Measurements from ENCODE around the gene BTF3.
"Not testable (repeated sequence)": the region's sequence is repeated elsewhere in the genome, so short reads cannot be mapped to it uniquely, and the experiment has no call there.

BTF3 gene

GRCh38 chr5:73468638-73469037, 29.6 kb upstream of the BTF3 start:
- H3K36me3 ChIP-seq (ENCODE audit: control insufficient read depth, insufficient read depth, low read length); H3K4me1 ChIP-seq (ENCODE audit: control insufficient read depth, insufficient read depth, low read length); H3K4me3 ChIP-seq (ENCODE audit: low read length); H3K27ac ChIP-seq (ENCODE audit: low read depth, low read length); H3K9ac ChIP-seq (ENCODE audit: low read length); H3K27me3 ChIP-seq (ENCODE audit: control insufficient read depth, insufficient read depth, low read length): not testable (repeated sequence)

GRCh38 chr5:73469878-73470277, 28.4 kb upstream of the BTF3 start:
- peaks cover 3% of the 10 kb centered on the region for H3K27me3 ChIP-seq (ENCODE audit: control insufficient read depth, insufficient read depth, low read length)
- no peak overlapping the region for H3K4me3 ChIP-seq (ENCODE audit: low read length)
- no peaks in the 10 kb centered on the region for H3K4me1 ChIP-seq (ENCODE audit: control insufficient read depth, insufficient read depth, low read length)
- H3K27ac ChIP-seq (ENCODE audit: low read depth, low read length), result no peak overlapping the region
- no peak overlapping the region for H3K9ac ChIP-seq (ENCODE audit: low read length)
- H3K36me3 ChIP-seq (ENCODE audit: control insufficient read depth, insufficient read depth, low read length), result no peaks in the 10 kb centered on the region

GRCh38 chr5:73471654-73472053, 26.6 kb upstream of the BTF3 start:
- H3K4me3 ChIP-seq (ENCODE audit: low read length), result no peak overlapping the region
- H3K36me3 ChIP-seq (ENCODE audit: control insufficient read depth, insufficient read depth, low read length), result no peaks in the 10 kb centered on the region
- H3K27ac ChIP-seq (ENCODE audit: low read depth, low read length), result no peak overlapping the region
- no peaks in the 10 kb centered on the region for H3K4me1 ChIP-seq (ENCODE audit: control insufficient read depth, insufficient read depth, low read length)
- H3K27me3 ChIP-seq (ENCODE audit: control insufficient read depth, insufficient read depth, low read length), result peaks cover 3% of the 10 kb centered on the region
- no peak overlapping the region for H3K9ac ChIP-seq (ENCODE audit: low read length)

GRCh38 chr5:73472116-73472515, 26.1 kb upstream of the BTF3 start:
- Histone ChIP-seq H3K27me3 (ENCODE audit: control insufficient read depth, insufficient read depth, low read length) (peaks cover 3% of the 10 kb centered on the region), H3K27ac (ENCODE audit: low read depth, low read length) (no peak overlapping the region), H3K4me3 (ENCODE audit: low read length) (no peak overlapping the region), H3K36me3 (ENCODE audit: control insufficient read depth, insufficient read depth, low read length) (no peaks in the 10 kb centered on the region), H3K9ac (ENCODE audit: low read length) (no peak overlapping the region), H3K4me1 (ENCODE audit: control insufficient read depth, insufficient read depth, low read length) (no peaks in the 10 kb centered on the region)

GRCh38 chr5:73480500-73480899, 17.7 kb upstream of the BTF3 start:
- Histone ChIP-seq H3K9ac (ENCODE audit: low read length) (no peak overlapping the region), H3K27me3 (ENCODE audit: control insufficient read depth, insufficient read depth, low read length) (no peaks in the 10 kb centered on the region), H3K27ac (ENCODE audit: low read depth, low read length) (no peak overlapping the region), H3K4me3 (ENCODE audit: low read length) (no peak overlapping the region), H3K4me1 (ENCODE audit: control insufficient read depth, insufficient read depth, low read length) (no peaks in the 10 kb centered on the region), H3K36me3 (ENCODE audit: control insufficient read depth, insufficient read depth, low read length) (no peaks in the 10 kb centered on the region)

GRCh38 chr5:73482383-73483136, 15.7 kb upstream of the BTF3 start:
- H3K9ac ChIP-seq (ENCODE audit: low read length), result no peak overlapping the region
- H3K27me3 ChIP-seq (ENCODE audit: control insufficient read depth, insufficient read depth, low read length), result no peaks in the 10 kb centered on the region
- H3K4me1 ChIP-seq (ENCODE audit: control insufficient read depth, insufficient read depth, low read length), result no peaks in the 10 kb centered on the region
- no peaks in the 10 kb centered on the region for H3K36me3 ChIP-seq (ENCODE audit: control insufficient read depth, insufficient read depth, low read length)
- no peak overlapping the region for H3K27ac ChIP-seq (ENCODE audit: low read depth, low read length)
- H3K4me3 ChIP-seq (ENCODE audit: low read length), result no peak overlapping the region

GRCh38 chr5:73483676-73484075, 14.6 kb upstream of the BTF3 start:
- Histone ChIP-seq H3K9ac (ENCODE audit: low read length) (no peak overlapping the region), H3K27me3 (ENCODE audit: control insufficient read depth, insufficient read depth, low read length) (no peaks in the 10 kb centered on the region), H3K36me3 (ENCODE audit: control insufficient read depth, insufficient read depth, low read length) (no peaks in the 10 kb centered on the region), H3K4me3 (ENCODE audit: low read length) (no peak overlapping the region), H3K27ac (ENCODE audit: low read depth, low read length) (no peak overlapping the region), H3K4me1 (ENCODE audit: control insufficient read depth, insufficient read depth, low read length) (no peaks in the 10 kb centered on the region)

- H3K36me3 ChIP-seq (ENCODE audit: control insufficient read depth, insufficient read depth, low read length), result no peaks in the 10 kb centered on the region
- H3K27me3 ChIP-seq (ENCODE audit: control insufficient read depth, insufficient read depth, low read length), result no peaks in the 10 kb centered on the region
Measured at GRCh38 chr5:73484511-73484910, 13.7 kb upstream of the BTF3 start.

GRCh38 chr5:73485715-73486114, 12.5 kb upstream of the BTF3 start:
- Histone ChIP-seq H3K4me3 (ENCODE audit: low read length) (no peak overlapping the region), H3K9ac (ENCODE audit: low read length) (no peak overlapping the region), H3K27me3 (ENCODE audit: control insufficient read depth, insufficient read depth, low read length) (no peaks in the 10 kb centered on the region), H3K27ac (ENCODE audit: low read depth, low read length) (no peak overlapping the region), H3K4me1 (ENCODE audit: control insufficient read depth, insufficient read depth, low read length) (no peaks in the 10 kb centered on the region), H3K36me3 (ENCODE audit: control insufficient read depth, insufficient read depth, low read length) (no peaks in the 10 kb centered on the region)

More at GRCh38 chr5:73484511-73484910, 13.7 kb upstream of the BTF3 start:
- no peak overlapping the region for H3K4me3 ChIP-seq (ENCODE audit: low read length)
- no peak overlapping the region for H3K27ac ChIP-seq (ENCODE audit: low read depth, low read length)
- H3K4me1 ChIP-seq (ENCODE audit: control insufficient read depth, insufficient read depth, low read length), result no peaks in the 10 kb centered on the region
- H3K9ac ChIP-seq (ENCODE audit: low read length), result no peak overlapping the region

- Histone ChIP-seq H3K27me3 (ENCODE audit: control insufficient read depth, insufficient read depth, low read length) (no peaks in the 10 kb centered on the region), H3K4me3 (ENCODE audit: low read length) (no peak overlapping the region), H3K36me3 (ENCODE audit: control insufficient read depth, insufficient read depth, low read length) (no peaks in the 10 kb centered on the region), H3K27ac (ENCODE audit: low read depth, low read length) (no peak overlapping the region), H3K4me1 (ENCODE audit: control insufficient read depth, insufficient read depth, low read length) (no peaks in the 10 kb centered on the region), H3K9ac (ENCODE audit: low read length) (no peak overlapping the region)
Measured at GRCh38 chr5:73486119-73486899, 11.9 kb upstream of the BTF3 start.

- H3K27ac ChIP-seq (ENCODE audit: low read depth, low read length); H3K4me3 ChIP-seq (ENCODE audit: low read length); H3K4me1 ChIP-seq (ENCODE audit: control insufficient read depth, insufficient read depth, low read length); H3K36me3 ChIP-seq (ENCODE audit: control insufficient read depth, insufficient read depth, low read length); H3K27me3 ChIP-seq (ENCODE audit: control insufficient read depth, insufficient read depth, low read length); H3K9ac ChIP-seq (ENCODE audit: low read length): not testable (repeated sequence)
Measured at GRCh38 chr5:73487257-73487656, 11.0 kb upstream of the BTF3 start.

GRCh38 chr5:73487815-73488214, 10.4 kb upstream of the BTF3 start:
- Histone ChIP-seq H3K27ac (ENCODE audit: low read depth, low read length) (no peak overlapping the region), H3K4me1 (ENCODE audit: control insufficient read depth, insufficient read depth, low read length) (no peaks in the 10 kb centered on the region), H3K36me3 (ENCODE audit: control insufficient read depth, insufficient read depth, low read length) (no peaks in the 10 kb centered on the region), H3K27me3 (ENCODE audit: control insufficient read depth, insufficient read depth, low read length) (no peaks in the 10 kb centered on the region), H3K4me3 (ENCODE audit: low read length) (no peak overlapping the region), H3K9ac (ENCODE audit: low read length) (no peak overlapping the region)

- Histone ChIP-seq H3K4me3 (ENCODE audit: low read length) (no peak overlapping the region), H3K27me3 (ENCODE audit: control insufficient read depth, insufficient read depth, low read length) (no peaks in the 10 kb centered on the region), H3K27ac (ENCODE audit: low read depth, low read length) (no peak overlapping the region), H3K4me1 (ENCODE audit: control insufficient read depth, insufficient read depth, low read length) (no peaks in the 10 kb centered on the region), H3K36me3 (ENCODE audit: control insufficient read depth, insufficient read depth, low read length) (no peaks in the 10 kb centered on the region), H3K9ac (ENCODE audit: low read length) (no peak overlapping the region)
Measured at GRCh38 chr5:73488806-73489205, 9.4 kb upstream of the BTF3 start.

All from rectal smooth muscle tissue (tissue), 1 donor.